ENCODE measurements around the gene CTU2.

CTU2 gene

DNA sequence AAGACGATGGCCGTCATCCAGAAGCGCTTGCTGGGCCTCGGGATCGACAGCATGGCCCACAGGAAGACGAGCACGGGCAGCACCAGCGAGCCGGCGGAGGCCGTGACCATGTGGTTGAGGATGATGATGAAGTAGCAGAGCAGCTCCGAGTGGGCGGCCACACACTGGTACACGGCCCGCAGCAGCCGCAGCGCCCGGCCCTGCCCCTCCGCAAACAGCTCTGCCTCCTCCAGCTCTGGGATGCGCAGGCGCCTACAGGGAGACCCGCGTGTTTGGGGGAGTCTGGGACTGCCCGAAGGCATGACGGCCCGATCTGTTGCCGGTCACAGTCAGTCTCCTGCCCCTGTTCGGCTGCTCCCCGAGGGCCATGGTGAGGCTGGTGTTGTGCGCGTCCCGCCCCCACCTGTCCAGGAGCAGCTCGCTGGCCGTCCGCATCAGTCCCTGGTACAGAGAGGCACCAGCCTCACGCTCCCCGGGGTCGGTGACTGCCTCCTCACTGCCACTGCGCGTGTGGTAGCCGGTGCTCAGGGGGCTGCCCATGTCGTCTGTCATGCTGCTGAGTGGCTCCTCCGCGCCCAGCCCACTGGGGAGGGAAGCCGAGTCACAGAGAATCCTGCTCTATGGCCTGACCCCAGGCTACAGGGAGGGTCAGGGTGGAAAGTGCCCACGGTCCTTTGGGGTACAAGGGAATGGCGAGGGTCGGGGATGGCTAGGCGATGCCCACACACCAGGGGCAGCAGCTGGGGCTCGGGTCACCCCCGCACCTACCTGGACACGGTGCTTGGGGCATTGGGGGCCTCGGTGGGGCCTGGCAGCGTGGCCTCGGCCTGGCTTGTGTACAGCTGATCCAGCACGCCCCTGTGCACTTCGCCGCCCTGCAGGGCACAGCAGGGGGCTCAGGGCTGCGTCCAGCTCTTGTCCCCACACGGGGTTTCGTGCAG lies 15.8 kb downstream of the CTU2 start:
- TF ChIP-seq REPIN1 (tag by site-specific recombination; IDR thresholded peaks at IDR 0.05; ENCODE audit: low read depth) (no peak), ZIC2 (tag by site-specific recombination; IDR thresholded peaks at IDR 0.05) (no peak), ZNF140 (tag by site-specific recombination; IDR thresholded peaks at IDR 0.05) (no peak), ZNF391 (tag by site-specific recombination; IDR thresholded peaks at IDR 0.05; ENCODE audit: borderline replicate concordance, low read depth) (no peak), ZNF629 (tag by site-specific recombination; IDR thresholded peaks at IDR 0.05) (no peak), ZNF211 (tag by site-specific recombination; IDR thresholded peaks at IDR 0.05; ENCODE audit: low read depth) (no peak), ZNF174 (tag by site-specific recombination; IDR thresholded peaks at IDR 0.05) (no peak), ZNF580 (tag by site-specific recombination; IDR thresholded peaks at IDR 0.05) (no peak), ELK4 (IDR thresholded peaks at IDR 0.05; ENCODE audit: borderline replicate concordance, low read depth, low read length) (no peak), GLIS1 (tag by site-specific recombination; IDR thresholded peaks at IDR 0.05) (no peak), SP2 (tag by site-specific recombination; IDR thresholded peaks at IDR 0.05) (no peak), ZNF37A (tag by site-specific recombination; IDR thresholded peaks at IDR 0.05) (no peak), ZNF76 (tag by site-specific recombination; IDR thresholded peaks at IDR 0.05; ENCODE audit: borderline replicate concordance, low read depth) (no peak), ZNF549 (tag by site-specific recombination; IDR thresholded peaks at IDR 0.05) (no peak)
- TF ChIP-seq, protein P1, sequence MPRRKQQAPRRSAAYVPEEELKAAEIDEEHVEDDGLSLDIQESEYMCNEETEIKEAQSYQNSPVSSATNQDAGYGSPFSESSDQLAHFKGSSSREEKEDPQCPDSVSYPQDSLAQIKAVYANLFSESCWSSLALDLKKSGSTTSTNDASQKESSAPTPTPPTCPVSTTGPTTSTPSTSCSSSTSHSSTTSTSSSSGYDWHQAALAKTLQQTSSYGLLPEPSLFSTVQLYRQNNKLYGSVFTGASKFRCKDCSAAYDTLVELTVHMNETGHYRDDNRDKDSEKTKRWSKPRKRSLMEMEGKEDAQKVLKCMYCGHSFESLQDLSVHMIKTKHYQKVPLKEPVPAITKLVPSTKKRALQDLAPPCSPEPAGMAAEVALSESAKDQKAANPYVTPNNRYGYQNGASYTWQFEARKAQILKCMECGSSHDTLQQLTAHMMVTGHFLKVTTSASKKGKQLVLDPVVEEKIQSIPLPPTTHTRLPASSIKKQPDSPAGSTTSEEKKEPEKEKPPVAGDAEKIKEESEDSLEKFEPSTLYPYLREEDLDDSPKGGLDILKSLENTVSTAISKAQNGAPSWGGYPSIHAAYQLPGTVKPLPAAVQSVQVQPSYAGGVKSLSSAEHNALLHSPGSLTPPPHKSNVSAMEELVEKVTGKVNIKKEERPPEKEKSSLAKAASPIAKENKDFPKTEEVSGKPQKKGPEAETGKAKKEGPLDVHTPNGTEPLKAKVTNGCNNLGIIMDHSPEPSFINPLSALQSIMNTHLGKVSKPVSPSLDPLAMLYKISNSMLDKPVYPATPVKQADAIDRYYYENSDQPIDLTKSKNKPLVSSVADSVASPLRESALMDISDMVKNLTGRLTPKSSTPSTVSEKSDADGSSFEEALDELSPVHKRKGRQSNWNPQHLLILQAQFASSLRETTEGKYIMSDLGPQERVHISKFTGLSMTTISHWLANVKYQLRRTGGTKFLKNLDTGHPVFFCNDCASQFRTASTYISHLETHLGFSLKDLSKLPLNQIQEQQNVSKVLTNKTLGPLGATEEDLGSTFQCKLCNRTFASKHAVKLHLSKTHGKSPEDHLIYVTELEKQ (tag by site-specific recombination; IDR thresholded peaks at IDR 0.05; ENCODE audit: borderline replicate concordance) = no peak
- TF ChIP-seq, protein P2, sequence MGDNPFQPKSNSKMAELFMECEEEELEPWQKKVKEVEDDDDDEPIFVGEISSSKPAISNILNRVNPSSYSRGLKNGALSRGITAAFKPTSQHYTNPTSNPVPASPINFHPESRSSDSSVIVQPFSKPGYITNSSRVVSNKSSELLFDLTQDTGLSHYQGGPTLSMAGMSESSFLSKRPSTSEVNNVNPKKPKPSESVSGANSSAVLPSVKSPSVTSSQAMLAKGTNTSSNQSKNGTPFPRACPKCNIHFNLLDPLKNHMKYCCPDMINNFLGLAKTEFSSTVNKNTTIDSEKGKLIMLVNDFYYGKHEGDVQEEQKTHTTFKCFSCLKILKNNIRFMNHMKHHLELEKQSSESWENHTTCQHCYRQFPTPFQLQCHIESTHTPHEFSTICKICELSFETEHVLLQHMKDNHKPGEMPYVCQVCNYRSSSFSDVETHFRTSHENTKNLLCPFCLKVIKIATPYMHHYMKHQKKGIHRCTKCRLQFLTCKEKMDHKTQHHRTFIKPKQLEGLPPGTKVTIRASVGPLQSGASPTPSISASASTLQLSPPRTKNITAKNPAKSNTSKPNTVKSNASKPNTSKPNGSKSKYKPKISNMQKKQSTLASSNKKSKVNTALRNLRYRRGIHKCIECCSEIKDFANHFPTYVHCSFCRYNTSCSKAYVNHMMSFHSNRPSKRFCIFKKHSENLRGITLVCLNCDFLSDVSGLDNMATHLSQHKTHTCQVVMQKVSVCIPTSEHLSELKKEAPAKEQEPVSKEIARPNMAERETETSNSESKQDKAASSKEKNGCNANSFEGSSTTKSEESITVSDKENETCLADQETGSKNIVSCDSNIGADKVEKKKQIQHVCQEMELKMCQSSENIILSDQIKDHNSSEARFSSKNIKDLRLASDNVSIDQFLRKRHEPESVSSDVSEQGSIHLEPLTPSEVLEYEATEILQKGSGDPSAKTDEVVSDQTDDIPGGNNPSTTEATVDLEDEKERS (tag by site-specific recombination; IDR thresholded peaks at IDR 0.05) = no peak
- CTCF ChIA-PET = interaction anchor here (0.6 to 2.5 kb wide), 2 partner anchors 15 to 64 kb away, joined by 3 to 6 read pairs; no protein-coding TSS in a partner anchor

More for the DNA sequence above, 15.8 kb downstream of the CTU2 start:
- POLR2A ChIA-PET = no interaction called here
- no peak overlapping the region for H3K27ac ChIP-seq (ENCODE audit: extremely low read depth, low read depth, low read length)
- H3K9me3 ChIP-seq (ENCODE audit: control insufficient read depth, insufficient read depth, low read depth, low read length) = no peaks in the 10 kb centered on the region
- no peak overlapping the region for H3K4me3 ChIP-seq (ENCODE audit: low read depth, low read length)
- H3K36me3 ChIP-seq (ENCODE audit: control insufficient read depth in 2 of 2, insufficient read depth in 1 of 2, low read length in 2 of 2) = peaks cover 0 to 97% of the 10 kb centered on the region in 2 experiments; a peak in 2 of 3 replicates
- H3K4me1 ChIP-seq (ENCODE audit: control insufficient read depth, insufficient read depth, low read length) = no peaks in the 10 kb centered on the region

All from HEK293 (cell line).